GM12878 (cell line): ENCODE data around the gene DUSP16. TPM values are rescaled to one million over a fixed set of nuclear protein-coding genes. Genes with fewer than 3 reads are reported as not detected.
A peak's percentile ranks its signal among the peaks of the same experiment; 100 is the strongest.

Experiments used
- ATF2 ChIP-seq: IDR thresholded peaks from 2 replicates; pipeline ENCODE4 v1.6.1; 2012; ENCODE audit warnings: low read length, inconsistent platforms
- BMI1 ChIP-seq: fragments of 450-650 bp; IDR thresholded peaks from 2 replicates; pipeline ENCODE4 v1.6.1; 2016; ENCODE audit warnings: mild to moderate bottlenecking, moderate library complexity, borderline replicate concordance
- CHD1 ChIP-seq: IDR thresholded peaks from 2 replicates; pipeline ENCODE4 v1.6.1; 2012; ENCODE audit warnings: low read depth, low read length, improper control_type of control experiment
- E4F1 ChIP-seq: fragments of 450-650 bp; IDR thresholded peaks from 2 replicates; pipeline ENCODE4 v1.6.1; 2018; ENCODE audit warnings: borderline replicate concordance, mild to moderate bottlenecking; ENCODE audit not compliant: partially characterized antibody
- EP300 ChIP-seq, 2 experiments: fragments of 150-350 bp in 1 of 2; IDR thresholded peaks; 2 replicates each; pipeline ENCODE4 v1.6.1; 2011 to 2012; ENCODE audit warnings: low read depth in 2 of 2, low read length in 2 of 2, borderline replicate concordance in 1 of 2, improper control_type of control experiment in 1 of 2, inconsistent platforms in 1 of 2; ENCODE audit not compliant: control insufficient read depth in 1 of 2
- HDAC6 ChIP-seq: fragments of 200-600 bp; sonication (generic); IDR thresholded peaks from one replicate; pipeline ENCODE4 v1.8.0; 2017; ENCODE audit warnings: antibody characterized with exemption; ENCODE audit not compliant: unreplicated experiment
- MEF2B ChIP-seq: fragments of 450-650 bp; IDR thresholded peaks from 2 replicates; pipeline ENCODE4 v1.6.1; 2018; ENCODE audit warnings: mild to moderate bottlenecking, moderate library complexity; ENCODE audit not compliant: partially characterized antibody, poor library complexity, severe bottlenecking
- MTA3 ChIP-seq: IDR thresholded peaks from 2 replicates; pipeline ENCODE4 v1.6.1; 2012; ENCODE audit warnings: low read length, inconsistent platforms, borderline replicate concordance
- NFYB ChIP-seq: IDR thresholded peaks from 2 replicates; pipeline ENCODE4 v1.6.1; 2011; ENCODE audit warnings: low read depth, mild to moderate bottlenecking, low read length, improper control_type of control experiment, moderate library complexity; ENCODE audit not compliant: insufficient read depth
- NR2F1 ChIP-seq: fragments of 450-650 bp; conservative IDR thresholded peaks from 2 replicates; pipeline ENCODE4 v1.6.1; 2017; ENCODE audit warnings: mild to moderate bottlenecking
- PAX8 ChIP-seq: fragments of 450-650 bp; IDR thresholded peaks from 2 replicates; pipeline ENCODE4 v1.6.1; 2017; ENCODE audit warnings: mild to moderate bottlenecking, moderate library complexity
- POLR2A ChIP-seq: IDR thresholded peaks from 2 replicates; pipeline ENCODE4 v1.6.1; 2011; ENCODE audit warnings: low read depth, mild to moderate bottlenecking, low read length
- PRDM15 ChIP-seq: fragments of 450-650 bp; formaldehyde crosslinking; IDR thresholded peaks from 2 replicates; pipeline ENCODE4 v1.4.0; 2020; ENCODE audit warnings: mild to moderate bottlenecking, moderate library complexity
- SIX5 ChIP-seq: IDR thresholded peaks from 2 replicates; pipeline ENCODE4 v1.6.1; 2011; ENCODE audit warnings: mild to moderate bottlenecking, low read depth, low read length, moderate library complexity; ENCODE audit not compliant: severe bottlenecking
- TARDBP ChIP-seq: IDR thresholded peaks from 2 replicates; pipeline ENCODE4 v1.6.1; 2016; ENCODE audit warnings: borderline replicate concordance
- YY1 ChIP-seq: IDR thresholded peaks from 2 replicates; pipeline ENCODE4 v1.6.1; 2011; ENCODE audit warnings: low read depth, mild to moderate bottlenecking, low read length
- ZBTB4 ChIP-seq: fragments of 450-650 bp; formaldehyde crosslinking; IDR thresholded peaks from 2 replicates; pipeline ENCODE4 v1.4.0; 2022; ENCODE audit warnings: mild to moderate bottlenecking, moderate library complexity
- ZNF622 ChIP-seq: fragments of 450-650 bp; IDR thresholded peaks from 2 replicates; pipeline ENCODE4 v1.6.1; 2017; ENCODE audit warnings: mild to moderate bottlenecking, inconsistent platforms
- polyA plus RNA-seq, 11 experiments: library from polyadenylated mRNA; depleted of rRNA in 4 of 11; unstranded in 6 of 11; stranded (reverse) in 5 of 11; fragments of >200 nt; fragmentation: Nextera tagmentation in 4 of 11; fragmentation: Illumina TruSeq in 1 of 11; extraction: Ambion mirVana in 4 of 11; extraction: Trizol in 1 of 11; gene quantifications; 1 replicate in 1 of 11; 2 replicates in 10 of 11; pipeline versions ENCODE4 v1.2.1 to v1.2.3, GENCODE V29; 2011 to 2016; ENCODE audit warnings: inconsistent platforms in 2 of 11, missing spikeins in 2 of 11, low read depth in 1 of 11
- total RNA-seq, 4 experiments: library from RNA; depleted of rRNA in 3 of 4; stranded (reverse); fragments of >200 nt in 3 of 4; fragmentation: Illumina TruSeq in 1 of 4; extraction: Trizol in 1 of 4; gene quantifications; 2 replicates each; pipeline versions ENCODE4 v1.2.1 to v1.2.3, GENCODE V29; 2013 to 2021

Gene DUSP16
- total and polyA plus RNA-seq, 10 of the 15 experiments (the other 5 are each of a cell fraction or from before 2014, with no cell fraction given) = 3.9 to 75.3 (median 26.8) TPM

GRCh38 chr12:12474931-12475795 lies 87.5 kb downstream of the DUSP16 start (continued):
- TF ChIP-seq PRDM15 (no peak), BMI1 (no peak), NR2F1 (peak; percentile 35; the same call in 1 of the 2 replicates), MTA3 (peak; percentile 54; the same call in 1 of the 2 replicates), HDAC6 (no peak), TARDBP (0 out of 2 replicates have a peak, but pooled peaks have one; percentile 15), E4F1 (no peak), PAX8 (no peak), MEF2B (peak; percentile 74), ATF2 (peak; percentile 96), ZNF622 (no peak), ZBTB4 (CRISPR knock-in tag) (no peak), POLR2A (no peak), EP300 (IDR thresholded peaks at IDR 0.05; ENCODE audit: borderline replicate concordance in 1 of 2, control insufficient read depth in 1 of 2, low read depth in 2 of 2, low read length in 2 of 2) (peak; percentile 82 to 88; a peak in 3 of 4 replicates), SIX5 (no peak), YY1 (peak; percentile 26; the same call in 1 of the 2 replicates), NFYB (0 out of 2 replicates have a peak, but pooled peaks have one; percentile 2), CHD1 (no peak)
